Heart right ventricle (tissue), 16 donors: Measurements from ENCODE around the gene ARHGEF4. TPM values are rescaled to one million over a fixed set of nuclear protein-coding genes. Genes with fewer than 3 reads are reported as not detected.

ENCODE experiments used
- ATAC-seq, 8 donors: fragments of 200-7000 bp; cut with Tn5 transposase; one replicate each; pipeline ENCODE4 v1.9.1; 2020; ENCODE audit warnings: mild to moderate bottlenecking in 8 of 8, moderate library complexity in 8 of 8, moderate number of reproducible peaks in 1 of 8
- DNase-seq, 2 donors: peaks; one replicate each; pipeline ENCODE4 v3.0.0-alpha.2; 2020
- H3K27ac ChIP-seq, 10 donors: fragments of 200-600 bp; sonication (generic) in 2 of 10; one replicate each; pipeline versions ENCODE4 v1.5.0 to v1.8.0; 2020 to 2022; ENCODE audit warnings: mild to moderate bottlenecking in 3 of 10
- H3K27me3 ChIP-seq, 7 donors: fragments of 200-600 bp; one replicate each; pipeline ENCODE4 v1.8.0; 2021 to 2022; ENCODE audit warnings: mild to moderate bottlenecking in 2 of 7
- H3K36me3 ChIP-seq, 9 donors: fragments of 200-600 bp; sonication (generic) in 1 of 9; one replicate each; pipeline versions ENCODE4 v1.5.0 to v1.8.0; 2020 to 2022; ENCODE audit warnings: mild to moderate bottlenecking in 2 of 9
- H3K4me1 ChIP-seq, 9 donors: fragments of 200-600 bp; sonication (generic) in 1 of 9; one replicate each; pipeline versions ENCODE4 v1.5.0 to v1.8.0; 2020 to 2022; ENCODE audit warnings: mild to moderate bottlenecking in 4 of 9
- H3K4me3 ChIP-seq, 10 donors: fragments of 200-600 bp; sonication (generic) in 2 of 10; one replicate each; pipeline versions ENCODE4 v1.5.0 to v1.8.0; 2020 to 2022; ENCODE audit warnings: mild to moderate bottlenecking in 7 of 10, moderate library complexity in 2 of 10
- H3K9me3 ChIP-seq, 11 donors: fragments of 200-600 bp in 10 of 11; sonication (generic) in 2 of 11; one replicate each; pipeline versions ENCODE4 v1.5.0 to v1.8.0; 2013 to 2022; ENCODE audit warnings: mild to moderate bottlenecking in 2 of 11, control low read depth in 1 of 11, moderate library complexity in 1 of 11
- WGBS, 2 donors: extraction: QIAGEN DNeasy Blood & Tissue Kit; methylation state at CpG; one replicate each; pipeline ENCODE4 v1.1.7; 2013; ENCODE audit warnings: inconsistent platforms in 1 of 2; 5-methylcytosine and 5-hydroxymethylcytosine counted together
- intact Hi-C, 10 donors: fragments of 100-400 bp; cut with DNase I; formaldehyde crosslinking; loops; one replicate each; pipeline versions ENCODE4 v1.11.1 to v1.14.2; 2022
- polyA plus RNA-seq, 2 donors: library from polyadenylated mRNA; stranded (reverse); fragments of 200-250 nt; gene quantifications; one replicate each; pipeline ENCODE4 v1.2.3, GENCODE V29; 2013
- total RNA-seq, 10 donors: library from RNA; stranded (reverse); fragmentation: NEBNext Ultra II Directional in 3 of 10; extraction: Animal tissue kit (Norgen Biotek cat#: 25700) in 3 of 10; gene quantifications; one replicate each; pipeline versions ENCODE4 v1.2.1 to v1.2.4, GENCODE V29; 2021 to 2023
- TF ChIP-seq, protein P1 (sequence below), 9 donors: fragments of 200-600 bp; sonication (generic) in 2 of 9; IDR thresholded peaks; one replicate each; pipeline versions ENCODE4 v1.5.0 to v1.8.0; 2021 to 2022; ENCODE audit warnings: antibody characterized with exemption in 9 of 9, mild to moderate bottlenecking in 5 of 9, moderate library complexity in 1 of 9
- donor health status: Arrhythmogenic right ventricular cardiomyopathy.
- donor health status: ischemic (EF 13 %, LVEDD 7.1; RV severe dilation, severe dysfunction).
- donor health status: healthy with polysubstance abuse.
- donor health status: DM: no; HTN: yes; CAD: no.
- donor health status: DM: no; HTN: no; CAD: no.
- donor health status: ischemic (EF 25% LVEDD 6.9; RV normal size, moderate dysfunction).
- donor health status: ischemic (EF 25% LVEDD 5.7; RV mildly dilated, moderate dysfunction).
- donor health status: healthy.
- donor health status: DM: yes; HTN: yes; CAD: no.
- donor health status: Ischemic cardiomyopathy.
- donor health status: ischemic (EF 35%, LVEDD 5.7; RV mildly dilated, moderate dysfunction).
- donor health status: nonischemic (EF 11% LVEDD 7.7; RV severe dilation, severe dysfunction).
- donor health status: DM: yes; HTN: yes; CAD: no.
- donor health status: PGD.
- donor health status: ischemic (EF 29% LVEDD 5.4; RV normal size, mild dysfunction).
- donor health status: nonischemic (EF 23%, LVEDD 6.1; RV moderate dilation, normal function).

Gene ARHGEF4
- total and polyA plus RNA-seq, 12 donors, result 0.67 to 6.5 (median 3.4) TPM

DNA sequence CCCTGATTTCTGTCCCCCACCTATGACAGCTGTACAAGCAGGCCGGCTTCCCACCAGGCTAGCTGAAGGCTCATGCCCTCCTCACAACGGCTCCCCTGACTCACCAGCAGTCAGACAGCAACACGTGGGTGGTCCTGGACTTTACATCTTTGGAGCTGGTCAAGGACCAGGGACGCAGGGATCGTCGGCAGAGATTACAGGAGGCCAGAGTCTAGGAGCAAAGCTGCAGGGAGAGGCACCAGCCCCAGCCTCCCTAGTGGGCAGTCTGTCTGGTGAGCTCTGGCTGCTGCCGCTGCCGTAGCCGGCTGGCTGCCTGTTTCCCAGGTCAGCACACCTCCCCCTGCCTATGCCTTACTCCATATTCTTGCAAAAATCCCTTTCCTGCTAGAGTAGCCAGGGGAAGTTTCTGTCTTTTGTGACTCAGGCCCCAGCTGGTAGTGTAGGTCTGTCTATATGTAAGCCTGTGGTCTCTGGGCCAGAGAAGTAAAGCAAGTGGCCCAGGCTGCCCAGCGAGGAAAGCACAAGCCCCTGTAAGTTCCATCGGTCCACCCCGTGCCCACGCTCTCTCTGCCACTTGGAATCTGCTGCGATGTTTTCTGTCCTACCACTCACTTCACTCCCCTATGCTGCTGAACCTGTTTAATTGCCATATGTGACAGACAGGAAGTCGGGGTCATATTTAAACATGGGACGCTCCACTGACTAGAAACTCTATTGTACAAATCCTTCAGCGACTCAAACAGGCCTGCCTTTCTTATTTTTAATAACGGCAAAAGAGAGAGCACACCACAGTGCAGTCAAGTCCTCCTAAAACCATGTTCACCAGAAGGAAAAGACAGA lies 2.4 kb upstream of the ARHGEF4 start:
- H3K4me3 ChIP-seq, result no peak overlapping the region
- WGBS, 2 donors, result 64 to 67% methylated on average over 18 of the region's 18 CpGs
- ATAC-seq (no peak), DNase-seq (no peak)
- H3K27ac ChIP-seq, result no peak overlapping the region
- TF ChIP-seq, protein P1, sequence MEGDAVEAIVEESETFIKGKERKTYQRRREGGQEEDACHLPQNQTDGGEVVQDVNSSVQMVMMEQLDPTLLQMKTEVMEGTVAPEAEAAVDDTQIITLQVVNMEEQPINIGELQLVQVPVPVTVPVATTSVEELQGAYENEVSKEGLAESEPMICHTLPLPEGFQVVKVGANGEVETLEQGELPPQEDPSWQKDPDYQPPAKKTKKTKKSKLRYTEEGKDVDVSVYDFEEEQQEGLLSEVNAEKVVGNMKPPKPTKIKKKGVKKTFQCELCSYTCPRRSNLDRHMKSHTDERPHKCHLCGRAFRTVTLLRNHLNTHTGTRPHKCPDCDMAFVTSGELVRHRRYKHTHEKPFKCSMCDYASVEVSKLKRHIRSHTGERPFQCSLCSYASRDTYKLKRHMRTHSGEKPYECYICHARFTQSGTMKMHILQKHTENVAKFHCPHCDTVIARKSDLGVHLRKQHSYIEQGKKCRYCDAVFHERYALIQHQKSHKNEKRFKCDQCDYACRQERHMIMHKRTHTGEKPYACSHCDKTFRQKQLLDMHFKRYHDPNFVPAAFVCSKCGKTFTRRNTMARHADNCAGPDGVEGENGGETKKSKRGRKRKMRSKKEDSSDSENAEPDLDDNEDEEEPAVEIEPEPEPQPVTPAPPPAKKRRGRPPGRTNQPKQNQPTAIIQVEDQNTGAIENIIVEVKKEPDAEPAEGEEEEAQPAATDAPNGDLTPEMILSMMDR (IDR thresholded peaks at IDR 0.05), result no peak
- H3K4me1 ChIP-seq, result peaks cover 0 to 7% (median 0%) of the 10 kb centered on the region in 9 donors
- intact Hi-C loops, result no loop called here
- H3K36me3 ChIP-seq, result no peaks in the 10 kb centered on the region
- peaks cover 11 to 69% (median 54%) of the 10 kb centered on the region in 7 donors for H3K27me3 ChIP-seq
- no peaks in the 10 kb centered on the region for H3K9me3 ChIP-seq

GRCh38 chr2:130834931-130835765 lies 1.6 kb upstream of the ARHGEF4 start:
- Histone ChIP-seq H3K4me3 (no peak overlapping the region), H3K9me3 (no peaks in the 10 kb centered on the region), H3K27ac (no peak overlapping the region), H3K4me1 (peaks cover 0 to 7% (median 0%) of the 10 kb centered on the region in 9 donors), H3K36me3 (no peaks in the 10 kb centered on the region), H3K27me3 (peaks cover 11 to 69% (median 59%) of the 10 kb centered on the region in 7 donors)
- DNase-seq (no peak), ATAC-seq (no peak)
- WGBS, 2 donors, result 88 to 89% methylated on average over 18 of the region's 18 CpGs
- TF ChIP-seq, protein P1 (IDR thresholded peaks at IDR 0.05), result no peak
- intact Hi-C loops, result no loop called here

DNA sequence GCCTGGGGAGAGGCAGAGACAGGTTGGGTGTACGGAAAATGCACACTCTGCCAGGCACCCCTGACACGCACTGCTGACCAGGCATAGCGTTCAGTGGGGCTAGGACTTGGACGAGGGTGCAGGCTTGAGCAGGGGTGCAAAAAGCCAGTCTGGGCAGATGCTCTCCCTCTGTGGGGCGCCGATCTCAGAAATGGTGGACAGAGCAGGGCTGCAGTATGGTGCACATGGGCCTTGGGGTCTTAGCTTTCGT lies 1.0 kb upstream of the ARHGEF4 start:
- Histone ChIP-seq H3K9me3 (no peaks in the 10 kb centered on the region), H3K27me3 (peaks cover 11 to 74% (median 59%) of the 10 kb centered on the region in 7 donors), H3K27ac (no peak overlapping the region), H3K4me3 (no peak overlapping the region), H3K4me1 (peaks cover 0 to 7% (median 0%) of the 10 kb centered on the region in 9 donors), H3K36me3 (no peaks in the 10 kb centered on the region)
- TF ChIP-seq, protein P1 (IDR thresholded peaks at IDR 0.05), result no peak
- 90 to 93% methylated on average over 7 of the region's 7 CpGs for WGBS, 2 donors
- no peak for ATAC-seq
- DNase-seq, result no peak
- intact Hi-C loops, result no loop called here

DNA sequence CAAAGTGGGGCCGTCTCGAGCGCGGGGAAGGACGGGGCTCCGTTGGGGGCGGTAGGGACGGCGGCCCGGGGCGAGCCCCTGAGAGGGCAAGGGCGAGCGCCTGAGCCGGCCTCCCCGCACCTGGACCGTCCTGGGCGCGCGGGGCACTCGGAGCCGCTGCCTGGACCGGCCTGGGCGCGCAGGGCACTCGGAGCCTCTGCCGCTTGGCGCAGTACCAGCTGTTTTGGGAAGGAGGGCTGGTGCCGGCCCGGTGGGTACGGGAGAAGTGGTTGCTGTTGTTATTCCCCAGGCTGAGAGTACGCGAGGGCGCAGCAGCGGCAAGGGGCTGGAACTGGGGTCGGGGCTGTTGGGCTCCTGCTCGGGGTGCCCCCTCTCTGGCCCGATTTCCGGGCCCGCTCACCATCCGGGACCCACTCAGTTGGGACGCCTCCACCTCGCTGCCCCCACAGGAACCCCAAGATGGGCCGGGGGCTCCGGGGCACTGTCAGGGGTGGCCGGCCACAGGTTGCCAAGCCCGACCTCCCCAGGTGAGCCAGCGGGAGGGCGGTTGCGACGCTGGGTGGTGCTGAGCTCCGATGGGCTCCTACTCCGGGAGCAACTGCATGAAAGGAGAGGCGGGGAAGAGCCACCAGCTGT lies 579 bp downstream of the ARHGEF4 start:
- peak in 2 of 8 donors; percentile 23 to 25 for ATAC-seq
- 3 to 4% methylated on average over 50 to 53 of the region's 53 CpGs for WGBS, 2 donors
- Histone ChIP-seq H3K9me3 (no peaks in the 10 kb centered on the region), H3K4me1 (peaks cover 0 to 7% (median 0%) of the 10 kb centered on the region in 9 donors), H3K4me3 (peak overlapping the region in 7 of 10 donors; percentile 10 to 35 (median 23)), H3K36me3 (no peaks in the 10 kb centered on the region), H3K27me3 (peaks cover 11 to 80% (median 59%) of the 10 kb centered on the region in 7 donors), H3K27ac (no peak overlapping the region)
- TF ChIP-seq, protein P1 (IDR thresholded peaks at IDR 0.05), result no peak
- intact Hi-C loops, result no loop called here
- no peak for DNase-seq
